ENCODE measurements around the gene MED10. TPM values are rescaled to one million over a fixed set of nuclear protein-coding genes. Genes with fewer than 3 reads are reported as not detected.

The MED10 gene
- polyA plus RNA-seq, 1 experiment, result 36.3 TPM

- Histone ChIP-seq H3K27ac (ENCODE audit: low read depth, low read length) (no peak overlapping the region), H3K4me3 (ENCODE audit: low read depth, low read length) (no peak overlapping the region), H3K27me3 (ENCODE audit: control insufficient read depth, insufficient read depth, low read length) (no peaks in the 10 kb centered on the region), H3K9me3 (ENCODE audit: control insufficient read depth, insufficient read depth, low read length) (peaks cover 18% of the 10 kb centered on the region)
- CTCF ChIA-PET, result no interaction called here
- no peak for DNase-seq (ENCODE audit: low read depth, low spot score)
- POLR2A ChIA-PET, result no interaction called here
- TF ChIP-seq, protein P1, sequence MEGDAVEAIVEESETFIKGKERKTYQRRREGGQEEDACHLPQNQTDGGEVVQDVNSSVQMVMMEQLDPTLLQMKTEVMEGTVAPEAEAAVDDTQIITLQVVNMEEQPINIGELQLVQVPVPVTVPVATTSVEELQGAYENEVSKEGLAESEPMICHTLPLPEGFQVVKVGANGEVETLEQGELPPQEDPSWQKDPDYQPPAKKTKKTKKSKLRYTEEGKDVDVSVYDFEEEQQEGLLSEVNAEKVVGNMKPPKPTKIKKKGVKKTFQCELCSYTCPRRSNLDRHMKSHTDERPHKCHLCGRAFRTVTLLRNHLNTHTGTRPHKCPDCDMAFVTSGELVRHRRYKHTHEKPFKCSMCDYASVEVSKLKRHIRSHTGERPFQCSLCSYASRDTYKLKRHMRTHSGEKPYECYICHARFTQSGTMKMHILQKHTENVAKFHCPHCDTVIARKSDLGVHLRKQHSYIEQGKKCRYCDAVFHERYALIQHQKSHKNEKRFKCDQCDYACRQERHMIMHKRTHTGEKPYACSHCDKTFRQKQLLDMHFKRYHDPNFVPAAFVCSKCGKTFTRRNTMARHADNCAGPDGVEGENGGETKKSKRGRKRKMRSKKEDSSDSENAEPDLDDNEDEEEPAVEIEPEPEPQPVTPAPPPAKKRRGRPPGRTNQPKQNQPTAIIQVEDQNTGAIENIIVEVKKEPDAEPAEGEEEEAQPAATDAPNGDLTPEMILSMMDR (IDR thresholded peaks at IDR 0.05; ENCODE audit: low read depth, low read length), result no peak
Observed at GRCh38 chr5:6333182-6333905, 45.0 kb downstream of the MED10 start.

GRCh38 chr5:6328173-6328572 is 50.2 kb downstream of the MED10 start:
- Histone ChIP-seq H3K4me3 (ENCODE audit: low read depth, low read length) (no peak overlapping the region), H3K9me3 (ENCODE audit: control insufficient read depth, insufficient read depth, low read length) (peaks cover 10% of the 10 kb centered on the region), H3K27ac (ENCODE audit: low read depth, low read length) (no peak overlapping the region), H3K27me3 (ENCODE audit: control insufficient read depth, insufficient read depth, low read length) (no peaks in the 10 kb centered on the region)
- POLR2A ChIA-PET, result no interaction called here
- CTCF ChIA-PET, result no interaction called here
- DNase-seq (ENCODE audit: low read depth, low spot score), result no peak
- TF ChIP-seq, protein P1 (IDR thresholded peaks at IDR 0.05; ENCODE audit: low read depth, low read length), result no peak

- Histone ChIP-seq H3K4me3 (ENCODE audit: low read depth, low read length) (no peak overlapping the region), H3K27ac (ENCODE audit: low read depth, low read length) (no peak overlapping the region), H3K27me3 (ENCODE audit: control insufficient read depth, insufficient read depth, low read length) (no peaks in the 10 kb centered on the region), H3K9me3 (ENCODE audit: control insufficient read depth, insufficient read depth, low read length) (peaks cover 22% of the 10 kb centered on the region)
- ChIA-PET POLR2A (no interaction called here), CTCF (no interaction called here)
- DNase-seq (ENCODE audit: low read depth, low spot score), result no peak
- TF ChIP-seq, protein P1 (IDR thresholded peaks at IDR 0.05; ENCODE audit: low read depth, low read length), result no peak
Observed at GRCh38 chr5:6326776-6327175, 51.6 kb downstream of the MED10 start.

GRCh38 chr5:6322163-6322713 is 56.1 kb downstream of the MED10 start:
- TF ChIP-seq, protein P1 (IDR thresholded peaks at IDR 0.05; ENCODE audit: low read depth, low read length), result no peak
- Histone ChIP-seq H3K4me3 (ENCODE audit: low read depth, low read length) (no peak overlapping the region), H3K9me3 (ENCODE audit: control insufficient read depth, insufficient read depth, low read length) (peaks cover 32% of the 10 kb centered on the region), H3K27ac (ENCODE audit: low read depth, low read length) (no peak overlapping the region), H3K27me3 (ENCODE audit: control insufficient read depth, insufficient read depth, low read length) (no peaks in the 10 kb centered on the region)
- ChIA-PET POLR2A (no interaction called here), CTCF (no interaction called here)
- no peak for DNase-seq (ENCODE audit: low read depth, low spot score)

Other genes starting within 250 kb of the MED10 start
- gene UBE2QL1, start 70.3 kb upstream of the MED10 start, polyA plus RNA-seq (2011; rRNA removed), result not detected in 2 replicates